MM.1S (cell line): ENCODE data around the gene RALGDS.

Experiments
- CTCF ChIP-seq: fragments of 300-600 bp; sonication (generic); IDR thresholded peaks from 2 replicates; pipeline ENCODE4 v1.5.1; 2016; ENCODE audit warnings: antibody characterized with exemption, low read length, mixed read lengths
- EZH2 ChIP-seq: fragments of 300-600 bp; sonication (generic); optimal IDR thresholded peaks from 2 replicates; pipeline ENCODE3; 2017; ENCODE audit warnings: low read depth, mild to moderate bottlenecking, antibody characterized with exemption, low read length, mixed read lengths

- TF ChIP-seq EZH2 = no peak
- TF ChIP-seq CTCF = no peak
Observed at GRCh38 chr9:133124907-133125275, 3.9 kb upstream of the RALGDS start.
